ENCODE measurements around the gene GPRIN1.

GPRIN1 gene

DNA sequence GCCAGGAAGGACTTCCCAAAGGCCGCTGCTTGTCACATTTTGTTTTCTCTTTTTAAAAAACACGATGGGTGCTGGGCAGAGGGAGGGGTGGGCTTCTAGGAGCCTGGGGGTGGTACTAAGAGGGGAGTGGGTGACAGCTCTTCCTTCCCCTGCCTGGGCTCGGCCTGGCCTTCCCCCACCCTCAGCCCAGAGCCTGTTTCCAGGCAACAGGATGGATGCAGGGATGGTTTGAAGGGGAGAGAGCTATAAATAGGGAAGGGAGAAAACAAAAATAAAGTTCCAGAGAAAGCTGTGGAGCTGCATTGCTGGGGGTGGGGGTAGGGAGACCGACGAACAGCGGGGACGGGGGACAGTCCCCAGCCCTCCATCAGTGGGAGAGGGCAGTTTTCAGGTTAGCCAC, 6.6 kb upstream of the GPRIN1 start:
- H3K9me2 ChIP-seq (replicated peaks; ENCODE audit: control insufficient read depth, low read length), result no peaks in the 10 kb centered on the region
- H4K20me1 ChIP-seq (ENCODE audit: control insufficient read depth, insufficient read depth, low read depth, low read length), result no peaks in the 10 kb centered on the region; the same call in 1 of the 2 replicates
- H3K4me1 ChIP-seq (ENCODE audit: control insufficient read depth, low read length), result no peaks in the 10 kb centered on the region
- H3K4me3 ChIP-seq (ENCODE audit: low read length), result no peak overlapping the region
- TF ChIP-seq, protein P1, sequence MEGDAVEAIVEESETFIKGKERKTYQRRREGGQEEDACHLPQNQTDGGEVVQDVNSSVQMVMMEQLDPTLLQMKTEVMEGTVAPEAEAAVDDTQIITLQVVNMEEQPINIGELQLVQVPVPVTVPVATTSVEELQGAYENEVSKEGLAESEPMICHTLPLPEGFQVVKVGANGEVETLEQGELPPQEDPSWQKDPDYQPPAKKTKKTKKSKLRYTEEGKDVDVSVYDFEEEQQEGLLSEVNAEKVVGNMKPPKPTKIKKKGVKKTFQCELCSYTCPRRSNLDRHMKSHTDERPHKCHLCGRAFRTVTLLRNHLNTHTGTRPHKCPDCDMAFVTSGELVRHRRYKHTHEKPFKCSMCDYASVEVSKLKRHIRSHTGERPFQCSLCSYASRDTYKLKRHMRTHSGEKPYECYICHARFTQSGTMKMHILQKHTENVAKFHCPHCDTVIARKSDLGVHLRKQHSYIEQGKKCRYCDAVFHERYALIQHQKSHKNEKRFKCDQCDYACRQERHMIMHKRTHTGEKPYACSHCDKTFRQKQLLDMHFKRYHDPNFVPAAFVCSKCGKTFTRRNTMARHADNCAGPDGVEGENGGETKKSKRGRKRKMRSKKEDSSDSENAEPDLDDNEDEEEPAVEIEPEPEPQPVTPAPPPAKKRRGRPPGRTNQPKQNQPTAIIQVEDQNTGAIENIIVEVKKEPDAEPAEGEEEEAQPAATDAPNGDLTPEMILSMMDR (IDR thresholded peaks at IDR 0.05; ENCODE audit: low read depth, low read length, poor library complexity, severe bottlenecking), result no peak
- TF ChIP-seq EZH2phosphoT487 (IDR thresholded peaks at IDR 0.05; ENCODE audit: borderline replicate concordance, low read length), result no peak
- no peaks in the 10 kb centered on the region for H3K9me3 ChIP-seq (ENCODE audit: control insufficient read depth, insufficient read depth, low read length)
- H3K4me2 ChIP-seq (ENCODE audit: low read length), result no peak overlapping the region
- no peaks in the 10 kb centered on the region for H3K79me2 ChIP-seq (ENCODE audit: control insufficient read depth, low read length)
- no peak overlapping the region for H3K27ac ChIP-seq (ENCODE audit: low read depth, low read length)
- H3K27me3 ChIP-seq (ENCODE audit: control insufficient read depth, low read length), result peaks cover 32% of the 10 kb centered on the region
- no peaks in the 10 kb centered on the region for H3K36me3 ChIP-seq (ENCODE audit: control insufficient read depth, low read length)
- H3F3A ChIP-seq (ENCODE audit: control insufficient read depth, insufficient read depth), result no peaks in the 10 kb centered on the region

GRCh38 chr5:176614805-176615478, 5.0 kb upstream of the GPRIN1 start:
- TF ChIP-seq, protein P1 (IDR thresholded peaks at IDR 0.05; ENCODE audit: low read depth, low read length, poor library complexity, severe bottlenecking), result no peak
- TF ChIP-seq EZH2phosphoT487 (IDR thresholded peaks at IDR 0.05; ENCODE audit: borderline replicate concordance, low read length), result no peak
- no peaks in the 10 kb centered on the region for H3K9me2 ChIP-seq (replicated peaks; ENCODE audit: control insufficient read depth, low read length)

DNA sequence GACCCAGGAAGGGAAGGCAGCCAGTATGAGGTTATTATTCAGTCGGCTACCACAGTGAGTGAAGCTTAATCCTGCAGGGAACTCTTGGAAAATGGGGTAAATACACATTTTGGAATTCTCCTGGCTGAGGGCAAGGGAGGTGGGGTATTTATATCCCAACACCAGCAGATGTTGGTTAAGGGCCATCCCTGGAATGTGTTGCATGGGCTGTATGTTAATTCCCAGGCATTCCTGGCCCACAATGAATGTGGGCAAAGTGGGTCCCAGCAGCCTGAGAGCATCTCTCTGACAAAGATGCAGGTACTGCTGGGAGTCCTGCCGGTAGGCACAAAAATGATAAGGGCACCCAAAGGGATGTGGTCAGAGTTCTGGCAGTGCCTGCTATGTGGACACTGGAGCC, 2.9 kb upstream of the GPRIN1 start:
- Histone ChIP-seq H4K20me1 (ENCODE audit: control insufficient read depth, insufficient read depth, low read depth, low read length) (peaks cover 8% of the 10 kb centered on the region), H3K4me2 (ENCODE audit: low read length) (no peak overlapping the region), H3K9me3 (ENCODE audit: control insufficient read depth, insufficient read depth, low read length) (no peaks in the 10 kb centered on the region), H3K27me3 (ENCODE audit: control insufficient read depth, low read length) (peaks cover 30% of the 10 kb centered on the region), H3F3A (ENCODE audit: control insufficient read depth, insufficient read depth) (peaks cover 4% of the 10 kb centered on the region; the same call in 1 of the 2 replicates), H3K27ac (ENCODE audit: low read depth, low read length) (no peak overlapping the region), H3K4me3 (ENCODE audit: low read length) (no peak overlapping the region), H3K36me3 (ENCODE audit: control insufficient read depth, low read length) (no peaks in the 10 kb centered on the region; the same call in 1 of the 2 replicates), H3K9me2 (replicated peaks; ENCODE audit: control insufficient read depth, low read length) (no peaks in the 10 kb centered on the region), H3K4me1 (ENCODE audit: control insufficient read depth, low read length) (peaks cover 14% of the 10 kb centered on the region), H3K79me2 (ENCODE audit: control insufficient read depth, low read length) (peaks cover 16% of the 10 kb centered on the region)
- TF ChIP-seq, protein P1 (IDR thresholded peaks at IDR 0.05; ENCODE audit: low read depth, low read length, poor library complexity, severe bottlenecking), result no peak
- no peak for TF ChIP-seq EZH2phosphoT487 (IDR thresholded peaks at IDR 0.05; ENCODE audit: borderline replicate concordance, low read length)

More at GRCh38 chr5:176614805-176615478, 5.0 kb upstream of the GPRIN1 start:
- Histone ChIP-seq H3K27ac (ENCODE audit: low read depth, low read length) (no peak overlapping the region), H3F3A (ENCODE audit: control insufficient read depth, insufficient read depth) (peaks cover 4% of the 10 kb centered on the region; the same call in 1 of the 2 replicates), H3K27me3 (ENCODE audit: control insufficient read depth, low read length) (peaks cover 34% of the 10 kb centered on the region), H3K4me1 (ENCODE audit: control insufficient read depth, low read length) (peaks cover 4% of the 10 kb centered on the region; the same call in 1 of the 2 replicates), H3K79me2 (ENCODE audit: control insufficient read depth, low read length) (no peaks in the 10 kb centered on the region), H3K36me3 (ENCODE audit: control insufficient read depth, low read length) (no peaks in the 10 kb centered on the region), H3K4me2 (ENCODE audit: low read length) (no peak overlapping the region), H4K20me1 (ENCODE audit: control insufficient read depth, insufficient read depth, low read depth, low read length) (no peaks in the 10 kb centered on the region; the same call in 1 of the 2 replicates), H3K4me3 (ENCODE audit: low read length) (no peak overlapping the region), H3K9me3 (ENCODE audit: control insufficient read depth, insufficient read depth, low read length) (no peaks in the 10 kb centered on the region)

Data from DOHH2 (cell line).